ENCODE results near the gene INPP1.

The INPP1 gene

GRCh38 chr2:190336420-190336819, 7.0 kb upstream of the INPP1 start:
- Histone ChIP-seq H3K36me3 (replicated peaks; ENCODE audit: insufficient read depth, low read length) (no peaks in the 10 kb centered on the region), H3K27ac (ENCODE audit: low read length) (no peak overlapping the region), H3K9me3 (replicated peaks; ENCODE audit: insufficient read depth, low read length) (no peaks in the 10 kb centered on the region), H3F3A (ENCODE audit: insufficient read depth, low read length) (no peaks in the 10 kb centered on the region), H3K79me2 (ENCODE audit: low read length) (no peaks in the 10 kb centered on the region), H3K27me3 (replicated peaks; ENCODE audit: insufficient read depth, low read length) (no peaks in the 10 kb centered on the region), H4K20me1 (ENCODE audit: insufficient read depth, low read length) (no peaks in the 10 kb centered on the region), H3K4me3 (ENCODE audit: low read length) (no peak overlapping the region), H3K9ac (ENCODE audit: low read length) (no peak overlapping the region), H3K9me2 (replicated peaks; ENCODE audit: insufficient read depth, low read length) (no peaks in the 10 kb centered on the region), H3K4me1 (ENCODE audit: low read length) (no peaks in the 10 kb centered on the region), H3K4me2 (ENCODE audit: low read depth, low read length) (no peak overlapping the region), H2AFZ (ENCODE audit: low read length) (no peak overlapping the region)
- TF ChIP-seq EZH2phosphoT487 (IDR thresholded peaks at IDR 0.05; ENCODE audit: low read length) (no peak), CTCF (IDR thresholded peaks at IDR 0.05; ENCODE audit: low read length) (no peak), EZH2 (optimal IDR thresholded peaks at IDR 0.05; ENCODE audit: low read depth, low read length) (no peak)
- no peak for DNase-seq

GRCh38 chr2:190338453-190338852, 4.9 kb upstream of the INPP1 start:
- no peak for DNase-seq

GRCh38 chr2:190339394-190339793, 4.0 kb upstream of the INPP1 start:
- TF ChIP-seq EZH2phosphoT487 (IDR thresholded peaks at IDR 0.05; ENCODE audit: low read length) (no peak), CTCF (IDR thresholded peaks at IDR 0.05; ENCODE audit: low read length) (no peak), EZH2 (optimal IDR thresholded peaks at IDR 0.05; ENCODE audit: low read depth, low read length) (no peak)
- no peak overlapping the region for H3K27ac ChIP-seq (ENCODE audit: low read length)
- no peaks in the 10 kb centered on the region for H3K9me3 ChIP-seq (replicated peaks; ENCODE audit: insufficient read depth, low read length)
- no peak overlapping the region for H3K9ac ChIP-seq (ENCODE audit: low read length)
- no peaks in the 10 kb centered on the region for H3K36me3 ChIP-seq (replicated peaks; ENCODE audit: insufficient read depth, low read length)
- H3K4me2 ChIP-seq (ENCODE audit: low read depth, low read length), result no peak overlapping the region
- no peaks in the 10 kb centered on the region for H3K27me3 ChIP-seq (replicated peaks; ENCODE audit: insufficient read depth, low read length)
- no peaks in the 10 kb centered on the region for H3F3A ChIP-seq (ENCODE audit: insufficient read depth, low read length)
- DNase-seq, result no peak
- H2AFZ ChIP-seq (ENCODE audit: low read length), result no peak overlapping the region
- H3K4me1 ChIP-seq (ENCODE audit: low read length), result peaks cover under 1% of the 10 kb centered on the region
- no peaks in the 10 kb centered on the region for H4K20me1 ChIP-seq (ENCODE audit: insufficient read depth, low read length)
- H3K4me3 ChIP-seq (ENCODE audit: low read length), result no peak overlapping the region
- no peaks in the 10 kb centered on the region for H3K9me2 ChIP-seq (replicated peaks; ENCODE audit: insufficient read depth, low read length)
- no peaks in the 10 kb centered on the region for H3K79me2 ChIP-seq (ENCODE audit: low read length)

More at GRCh38 chr2:190338453-190338852, 4.9 kb upstream of the INPP1 start:
- TF ChIP-seq EZH2 (optimal IDR thresholded peaks at IDR 0.05; ENCODE audit: low read depth, low read length) (no peak), CTCF (IDR thresholded peaks at IDR 0.05; ENCODE audit: low read length) (no peak), EZH2phosphoT487 (IDR thresholded peaks at IDR 0.05; ENCODE audit: low read length) (no peak)
- no peaks in the 10 kb centered on the region for H3K9me3 ChIP-seq (replicated peaks; ENCODE audit: insufficient read depth, low read length)
- H3K9me2 ChIP-seq (replicated peaks; ENCODE audit: insufficient read depth, low read length), result no peaks in the 10 kb centered on the region
- no peak overlapping the region for H2AFZ ChIP-seq (ENCODE audit: low read length)
- H3K79me2 ChIP-seq (ENCODE audit: low read length), result no peaks in the 10 kb centered on the region
- H3K4me2 ChIP-seq (ENCODE audit: low read depth, low read length), result no peak overlapping the region
- H3K36me3 ChIP-seq (replicated peaks; ENCODE audit: insufficient read depth, low read length), result no peaks in the 10 kb centered on the region
- no peaks in the 10 kb centered on the region for H3F3A ChIP-seq (ENCODE audit: insufficient read depth, low read length)
- no peak overlapping the region for H3K9ac ChIP-seq (ENCODE audit: low read length)
- H3K4me3 ChIP-seq (ENCODE audit: low read length), result no peak overlapping the region
- H3K27me3 ChIP-seq (replicated peaks; ENCODE audit: insufficient read depth, low read length), result no peaks in the 10 kb centered on the region
- no peak overlapping the region for H3K27ac ChIP-seq (ENCODE audit: low read length)
- no peaks in the 10 kb centered on the region for H4K20me1 ChIP-seq (ENCODE audit: insufficient read depth, low read length)
- H3K4me1 ChIP-seq (ENCODE audit: low read length), result no peaks in the 10 kb centered on the region

All from MM.1S (cell line).